OCI-LY7 (cell line): Measurements from ENCODE around the gene EIF4ENIF1.

Experiments used
- EZH2phosphoT487 ChIP-seq: fragments of 200-600 bp; sonication (generic); IDR thresholded peaks from 2 replicates; pipeline ENCODE4 v1.6.1; 2018; ENCODE audit warnings: low read depth, borderline replicate concordance, mild to moderate bottlenecking, mixed run types, antibody characterized with exemption, low read length, moderate library complexity, mixed read lengths
- TF ChIP-seq, protein P1 (sequence below): fragments of 200-600 bp; sonication (generic); conservative IDR thresholded peaks from 2 replicates; pipeline ENCODE4 v1.5.1; 2014; ENCODE audit warnings: mild to moderate bottlenecking, antibody characterized with exemption, low read length, moderate library complexity, mixed read lengths

DNA sequence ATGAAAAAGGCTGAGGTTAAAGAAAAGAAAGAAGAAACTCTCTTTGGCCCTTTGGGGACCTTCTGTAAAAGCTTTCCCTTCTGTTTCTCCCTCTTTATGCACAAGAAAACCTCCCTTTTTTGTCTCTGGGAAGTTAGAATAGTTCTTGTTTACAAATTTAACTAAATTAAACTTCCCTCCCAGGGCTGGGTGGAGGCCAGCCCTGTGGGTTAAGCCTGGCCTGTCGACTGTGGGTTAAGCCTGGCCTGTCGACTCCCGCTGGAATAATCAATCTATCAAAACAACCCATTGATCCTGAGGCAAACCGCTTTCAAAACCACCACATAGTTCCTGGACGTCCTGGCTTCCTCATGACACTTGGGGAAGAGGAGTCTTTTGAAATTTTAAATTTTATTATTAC is 91.4 kb downstream of the EIF4ENIF1 start:
- TF ChIP-seq, protein P1, sequence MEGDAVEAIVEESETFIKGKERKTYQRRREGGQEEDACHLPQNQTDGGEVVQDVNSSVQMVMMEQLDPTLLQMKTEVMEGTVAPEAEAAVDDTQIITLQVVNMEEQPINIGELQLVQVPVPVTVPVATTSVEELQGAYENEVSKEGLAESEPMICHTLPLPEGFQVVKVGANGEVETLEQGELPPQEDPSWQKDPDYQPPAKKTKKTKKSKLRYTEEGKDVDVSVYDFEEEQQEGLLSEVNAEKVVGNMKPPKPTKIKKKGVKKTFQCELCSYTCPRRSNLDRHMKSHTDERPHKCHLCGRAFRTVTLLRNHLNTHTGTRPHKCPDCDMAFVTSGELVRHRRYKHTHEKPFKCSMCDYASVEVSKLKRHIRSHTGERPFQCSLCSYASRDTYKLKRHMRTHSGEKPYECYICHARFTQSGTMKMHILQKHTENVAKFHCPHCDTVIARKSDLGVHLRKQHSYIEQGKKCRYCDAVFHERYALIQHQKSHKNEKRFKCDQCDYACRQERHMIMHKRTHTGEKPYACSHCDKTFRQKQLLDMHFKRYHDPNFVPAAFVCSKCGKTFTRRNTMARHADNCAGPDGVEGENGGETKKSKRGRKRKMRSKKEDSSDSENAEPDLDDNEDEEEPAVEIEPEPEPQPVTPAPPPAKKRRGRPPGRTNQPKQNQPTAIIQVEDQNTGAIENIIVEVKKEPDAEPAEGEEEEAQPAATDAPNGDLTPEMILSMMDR, result no peak
- no peak for TF ChIP-seq EZH2phosphoT487
